ENCODE data around the gene CCDC178.

DNA sequence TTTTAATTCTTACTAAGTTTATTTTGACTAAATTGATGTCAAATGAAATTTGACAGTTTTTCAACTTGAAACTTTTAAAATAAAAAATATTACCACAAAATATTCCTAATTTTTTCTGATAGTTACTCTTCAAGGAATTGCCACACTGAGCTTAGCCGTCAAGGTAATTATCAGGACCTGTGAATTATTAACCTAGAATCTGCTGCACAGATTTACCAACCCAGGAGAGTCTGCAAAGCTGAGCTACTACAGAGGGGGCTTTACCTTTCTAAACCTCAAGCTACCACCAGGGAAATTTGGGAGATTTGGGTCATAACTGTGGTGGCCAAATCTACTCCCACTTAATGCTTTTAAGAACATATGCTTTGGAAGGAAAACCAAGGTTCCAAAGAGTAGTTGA, 324.6 kb downstream of the CCDC178 start:
- TF ChIP-seq, protein P1, sequence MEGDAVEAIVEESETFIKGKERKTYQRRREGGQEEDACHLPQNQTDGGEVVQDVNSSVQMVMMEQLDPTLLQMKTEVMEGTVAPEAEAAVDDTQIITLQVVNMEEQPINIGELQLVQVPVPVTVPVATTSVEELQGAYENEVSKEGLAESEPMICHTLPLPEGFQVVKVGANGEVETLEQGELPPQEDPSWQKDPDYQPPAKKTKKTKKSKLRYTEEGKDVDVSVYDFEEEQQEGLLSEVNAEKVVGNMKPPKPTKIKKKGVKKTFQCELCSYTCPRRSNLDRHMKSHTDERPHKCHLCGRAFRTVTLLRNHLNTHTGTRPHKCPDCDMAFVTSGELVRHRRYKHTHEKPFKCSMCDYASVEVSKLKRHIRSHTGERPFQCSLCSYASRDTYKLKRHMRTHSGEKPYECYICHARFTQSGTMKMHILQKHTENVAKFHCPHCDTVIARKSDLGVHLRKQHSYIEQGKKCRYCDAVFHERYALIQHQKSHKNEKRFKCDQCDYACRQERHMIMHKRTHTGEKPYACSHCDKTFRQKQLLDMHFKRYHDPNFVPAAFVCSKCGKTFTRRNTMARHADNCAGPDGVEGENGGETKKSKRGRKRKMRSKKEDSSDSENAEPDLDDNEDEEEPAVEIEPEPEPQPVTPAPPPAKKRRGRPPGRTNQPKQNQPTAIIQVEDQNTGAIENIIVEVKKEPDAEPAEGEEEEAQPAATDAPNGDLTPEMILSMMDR (IDR thresholded peaks at IDR 0.05; ENCODE audit: insufficient read depth, low read length), result no peak
- no peak for TF ChIP-seq POLR2AphosphoS5 (IDR thresholded peaks at IDR 0.05; ENCODE audit: low read depth)
- no peak for TF ChIP-seq GABPA (IDR thresholded peaks at IDR 0.05; ENCODE audit: low read depth)

Measured in HL-60 (cell line).